Endodermal cell (in vitro differentiated cells): ENCODE measurements around the gene CHST11. TPM values are rescaled to one million over a fixed set of nuclear protein-coding genes. Genes with fewer than 3 reads are reported as not detected.

Source experiments
- DNase-seq: peaks from one replicate; pipeline ENCODE4 v3.0.0-alpha.2; 2017
- H3K27ac ChIP-seq: 2 replicates; pipeline ENCODE4 v1.5.1; 2013; ENCODE audit warnings: mild to moderate bottlenecking, low read depth, low read length, moderate library complexity
- H3K27me3 ChIP-seq: 2 replicates; pipeline ENCODE4 v1.6.1; 2013; ENCODE audit warnings: mild to moderate bottlenecking, low read length, moderate library complexity; ENCODE audit not compliant: insufficient read depth, control insufficient read depth, poor library complexity, severe bottlenecking
- H3K36me3 ChIP-seq: 2 replicates; pipeline ENCODE4 v1.7.0; 2013; ENCODE audit warnings: mild to moderate bottlenecking, low read length, moderate library complexity; ENCODE audit not compliant: control insufficient read depth, insufficient read depth
- H3K4me1 ChIP-seq: one replicate; pipeline ENCODE4 v1.7.0; 2013; ENCODE audit warnings: low read length; ENCODE audit not compliant: control insufficient read depth, insufficient read depth
- H3K4me3 ChIP-seq: 2 replicates; pipeline ENCODE4 v1.5.1; 2013; ENCODE audit warnings: mild to moderate bottlenecking, low read length, moderate library complexity
- H3K9ac ChIP-seq: 2 replicates; pipeline ENCODE4 v1.6.1; 2013; ENCODE audit warnings: mild to moderate bottlenecking, low read length, moderate library complexity; ENCODE audit not compliant: poor library complexity, severe bottlenecking; ENCODE audit errors: extremely low read depth
- H3K9me3 ChIP-seq: 2 replicates; pipeline ENCODE4 v1.6.1; 2013; ENCODE audit warnings: mild to moderate bottlenecking, low read length, moderate library complexity; ENCODE audit not compliant: control insufficient read depth
- H3K27ac Mint-ChIP-seq: 2 replicates; pipeline ENCODE4 v1.8.0; 2020; ENCODE audit warnings: mixed read lengths
- H3K27me3 Mint-ChIP-seq: 2 replicates; pipeline ENCODE4 v1.8.0; 2021; ENCODE audit warnings: mild to moderate bottlenecking, mixed read lengths; ENCODE audit not compliant: insufficient read depth
- H3K36me3 Mint-ChIP-seq: 2 replicates; pipeline ENCODE4 v1.8.0; 2020; ENCODE audit warnings: low read depth, mixed read lengths
- H3K4me1 Mint-ChIP-seq: 2 replicates; pipeline ENCODE4 v1.8.0; 2020; ENCODE audit warnings: mixed read lengths
- H3K4me3 Mint-ChIP-seq: 2 replicates; pipeline ENCODE4 v1.8.0; 2020; ENCODE audit warnings: mild to moderate bottlenecking, moderate library complexity, mixed read lengths
- H3K9me3 Mint-ChIP-seq: 2 replicates; pipeline ENCODE4 v1.8.0; 2020; ENCODE audit warnings: mild to moderate bottlenecking, mixed read lengths
- CTCF ChIP-seq: fragments of 200-600 bp; sonication (generic); conservative IDR thresholded peaks from 2 replicates; pipeline ENCODE4 v1.5.0; 2021; ENCODE audit warnings: antibody characterized with exemption, mild to moderate bottlenecking
- WGBS, 2 experiments: methylation state at CpG; one replicate each; pipeline versions ENCODE4 v1.1.5 to v1.1.7; 2013; ENCODE audit warnings: missing lambda C conversion rate in 2 of 2, mixed read lengths in 1 of 2; ENCODE audit not compliant: insufficient coverage in 1 of 2, insufficient read length in 1 of 2; 5-methylcytosine and 5-hydroxymethylcytosine counted together
- total RNA-seq, 2 donors: library from RNA; stranded (reverse); fragmentation: NEBNext Ultra II Directional in 1 of 2; extraction: Animal tissue kit (Norgen Biotek cat#: 25700) in 1 of 2; gene quantifications; 2 replicates in 1 of 2; 3 replicates in 1 of 2; pipeline ENCODE4 v1.2.1, GENCODE V29; 2021

The CHST11 gene
- total RNA-seq, 2 donors from 2014 or later = 30.7 to 36.2 TPM

GRCh38 chr12:104722601-104723534 is 266.1 kb downstream of the CHST11 start:
- Histone ChIP-seq H3K36me3 (no peaks in the 10 kb centered on the region), H3K4me3 (no peak overlapping the region), H3K9ac (no peak overlapping the region), H3K27me3 (no peaks in the 10 kb centered on the region), H3K9me3 (no peaks in the 10 kb centered on the region), H3K4me1 (peaks cover 12% of the 10 kb centered on the region), H3K27ac (no peak overlapping the region)
- Mint-ChIP-seq H3K4me3 (peak overlapping the region; percentile 36), H3K27me3 (no peaks in the 10 kb centered on the region), H3K9me3 (no peaks in the 10 kb centered on the region), H3K27ac (peak overlapping the region; percentile 82), H3K4me1 (peaks cover 29% of the 10 kb centered on the region), H3K36me3 (no peaks in the 10 kb centered on the region)
- DNase-seq = peak; percentile 84
- 72 to 73% methylated on average over 16 to 21 of the region's 21 CpGs for WGBS, 2 experiments
- TF ChIP-seq CTCF = peak; percentile 14

- Mint-ChIP-seq H3K27ac (no peak overlapping the region), H3K27me3 (no peaks in the 10 kb centered on the region), H3K4me1 (peaks cover 23% of the 10 kb centered on the region), H3K4me3 (no peak overlapping the region), H3K36me3 (no peaks in the 10 kb centered on the region), H3K9me3 (no peaks in the 10 kb centered on the region)
- WGBS, 2 experiments = 91% methylated on average over 2 of the region's 2 CpGs; no CpG with 5 or more reads in 1 of the 2 experiments
- DNase-seq = no peak
- Histone ChIP-seq H3K4me3 (no peak overlapping the region), H3K27me3 (no peaks in the 10 kb centered on the region), H3K9ac (no peak overlapping the region), H3K27ac (no peak overlapping the region), H3K9me3 (no peaks in the 10 kb centered on the region), H3K4me1 (peaks cover 12% of the 10 kb centered on the region), H3K36me3 (no peaks in the 10 kb centered on the region)
- no peak for TF ChIP-seq CTCF
These were observed 267.1 kb downstream of the CHST11 start for GRCh38 chr12:104723895-104724294.

- no peak for DNase-seq
- Mint-ChIP-seq H3K4me1 (peaks cover 30% of the 10 kb centered on the region), H3K9me3 (no peaks in the 10 kb centered on the region), H3K27ac (no peak overlapping the region), H3K27me3 (no peaks in the 10 kb centered on the region), H3K36me3 (no peaks in the 10 kb centered on the region), H3K4me3 (no peak overlapping the region)
- H3K4me3 ChIP-seq = no peak overlapping the region
- WGBS, 2 experiments = 88 to 92% methylated on average over 7 to 12 of the region's 12 CpGs
- no peak for TF ChIP-seq CTCF
- H3K27me3 ChIP-seq = no peaks in the 10 kb centered on the region
- H3K36me3 ChIP-seq = no peaks in the 10 kb centered on the region
- no peak overlapping the region for H3K9ac ChIP-seq
- peaks cover 12% of the 10 kb centered on the region for H3K4me1 ChIP-seq
- H3K27ac ChIP-seq = no peak overlapping the region
- no peaks in the 10 kb centered on the region for H3K9me3 ChIP-seq
These were observed 268.3 kb downstream of the CHST11 start for GRCh38 chr12:104724992-104725585.
